Measurements from ENCODE around the gene ABLIM2. TPM values are rescaled to one million over a fixed set of nuclear protein-coding genes. Genes with fewer than 3 reads are reported as not detected.

ABLIM2 gene
- total RNA-seq, 2 donors from 2014 or later: 6.0 to 20.8 TPM

DNA sequence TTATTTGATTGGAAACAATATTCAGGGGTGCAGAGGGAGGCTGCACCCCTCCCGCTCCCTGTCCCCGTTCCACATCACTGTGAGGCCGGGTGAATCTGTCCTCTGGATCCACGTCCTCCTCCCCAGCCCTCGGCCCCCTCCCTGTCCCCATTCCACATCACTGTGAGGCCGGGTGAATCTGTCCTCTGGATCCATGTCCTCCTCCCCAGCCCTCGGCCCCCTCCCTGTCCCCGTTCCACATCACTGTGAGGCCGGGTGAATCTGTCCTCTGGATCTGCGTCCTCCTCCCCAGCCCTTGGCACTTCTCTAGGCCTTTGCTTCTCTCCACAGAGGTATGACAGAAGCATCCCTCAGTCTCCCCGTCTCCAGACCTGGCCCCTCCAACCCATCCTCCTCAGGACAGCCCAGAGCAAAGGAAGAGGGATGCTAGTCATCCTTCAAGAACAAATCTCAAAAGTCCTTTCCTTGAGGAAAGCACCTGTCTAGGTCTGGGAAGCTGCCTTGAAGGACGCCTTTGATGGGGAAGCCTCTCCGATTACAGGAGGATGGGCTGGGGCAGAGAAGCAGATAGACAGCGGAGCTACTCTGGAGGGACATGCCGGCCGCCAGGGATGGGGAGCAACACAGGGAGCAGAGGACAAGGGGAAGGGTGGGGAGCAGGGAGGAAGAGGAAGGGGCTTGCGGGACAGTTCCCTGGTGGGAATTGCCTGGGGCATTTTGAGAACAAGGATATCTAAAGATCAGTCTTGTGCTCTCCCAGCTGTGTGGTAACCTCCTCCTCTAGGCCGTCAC lies 208.1 kb downstream of the ABLIM2 start:
- intact Hi-C loops (cut with DNase I): no loop called here
- DNase-seq (no peak), ATAC-seq (no peak)
- TF ChIP-seq CTCF (IDR thresholded peaks at IDR 0.05) (no peak), POLR2A (IDR thresholded peaks at IDR 0.05) (no peak)
- Histone ChIP-seq H3K36me3 (replicated peaks in 1 of 2; ENCODE audit: insufficient read depth in 1 of 2, low read depth in 2 of 2) (no peaks in the 10 kb centered on the region), H3K4me3 (no peak overlapping the region), H3K27ac (no peak overlapping the region), H3K4me1 (peaks cover 15% of the 10 kb centered on the region), H3K9me3 (no peaks in the 10 kb centered on the region), H3K27me3 (no peaks in the 10 kb centered on the region)
- WGBS, 2 donors: 82 to 88% methylated on average over 18 of the region's 18 CpGs

- Histone ChIP-seq H3K36me3 (replicated peaks in 1 of 2; ENCODE audit: insufficient read depth in 1 of 2, low read depth in 2 of 2) (no peaks in the 10 kb centered on the region), H3K9me3 (no peaks in the 10 kb centered on the region), H3K4me1 (peaks cover 23% of the 10 kb centered on the region), H3K27me3 (no peaks in the 10 kb centered on the region), H3K4me3 (no peak overlapping the region), H3K27ac (no peak overlapping the region)
- 47 to 56% methylated on average over 4 of the region's 4 CpGs for WGBS, 2 donors
- ATAC-seq (no peak), DNase-seq (no peak)
- intact Hi-C loops (cut with DNase I): no loop called here
- no peak for TF ChIP-seq CTCF (IDR thresholded peaks at IDR 0.05)
- no peak for TF ChIP-seq POLR2A (IDR thresholded peaks at IDR 0.05)
Observed at GRCh38 chr4:7949759-7950158, 208.9 kb downstream of the ABLIM2 start.

GRCh38 chr4:7947927-7948326 lies 210.7 kb downstream of the ABLIM2 start:
- ATAC-seq: no peak
- intact Hi-C loops (cut with DNase I): no loop called here

DNA sequence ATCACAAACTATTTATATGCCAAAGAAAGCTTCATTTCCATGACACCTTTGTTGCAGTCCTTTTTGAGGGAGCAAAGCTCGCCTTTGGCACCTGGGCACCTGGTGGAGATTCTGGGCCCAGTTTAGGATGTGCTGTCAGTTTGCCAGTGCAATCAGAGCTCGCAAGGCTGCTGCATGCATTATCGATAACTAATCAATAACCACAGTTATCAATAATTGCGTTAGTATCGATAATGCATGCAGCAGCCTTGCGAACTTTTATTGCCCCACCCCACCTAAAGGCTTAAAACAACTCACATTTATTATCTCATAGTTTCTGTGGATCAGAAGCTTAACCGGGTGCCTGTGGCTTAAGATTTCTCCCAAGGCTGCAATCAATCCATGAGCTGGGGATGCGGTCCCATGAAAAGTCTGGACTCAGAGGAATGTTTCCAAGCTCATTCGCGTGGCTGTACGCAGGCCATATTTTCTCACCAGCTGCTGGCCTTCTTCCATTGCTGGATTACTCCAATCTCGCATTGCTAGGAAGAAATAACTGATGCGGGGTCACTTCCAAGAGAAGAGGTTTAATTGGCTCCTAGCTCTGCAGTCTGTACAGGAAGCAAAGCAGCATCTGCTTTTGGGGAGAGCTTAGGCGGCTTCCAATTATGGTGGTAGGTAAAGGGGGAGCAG lies 212.8 kb downstream of the ABLIM2 start:
- WGBS, 2 donors: 42 to 43% methylated on average over 14 of the region's 14 CpGs
- peak in 1 of 4 donors; percentile 30 for DNase-seq

More at GRCh38 chr4:7947927-7948326, 210.7 kb downstream of the ABLIM2 start:
- no peaks in the 10 kb centered on the region for H3K36me3 ChIP-seq (replicated peaks in 1 of 2; ENCODE audit: insufficient read depth in 1 of 2, low read depth in 2 of 2)
- DNase-seq: no peak
- no peaks in the 10 kb centered on the region for H3K9me3 ChIP-seq
- no peak overlapping the region for H3K4me3 ChIP-seq
- TF ChIP-seq POLR2A (IDR thresholded peaks at IDR 0.05): no peak
- no peak for TF ChIP-seq CTCF (IDR thresholded peaks at IDR 0.05)
- no peak overlapping the region for H3K27ac ChIP-seq
- H3K4me1 ChIP-seq: peaks cover 27% of the 10 kb centered on the region
- no peaks in the 10 kb centered on the region for H3K27me3 ChIP-seq
- 55 to 67% methylated on average over 4 of the region's 4 CpGs for WGBS, 2 donors

More for the DNA sequence above, 212.8 kb downstream of the ABLIM2 start:
- ATAC-seq: no peak
- Histone ChIP-seq H3K4me1 (peaks cover 30% of the 10 kb centered on the region), H3K4me3 (no peak overlapping the region), H3K27me3 (no peaks in the 10 kb centered on the region), H3K27ac (no peak overlapping the region), H3K9me3 (no peaks in the 10 kb centered on the region), H3K36me3 (replicated peaks in 1 of 2; ENCODE audit: insufficient read depth in 1 of 2, low read depth in 2 of 2) (no peaks in the 10 kb centered on the region)
- no peak for TF ChIP-seq POLR2A (IDR thresholded peaks at IDR 0.05)
- TF ChIP-seq CTCF (IDR thresholded peaks at IDR 0.05): no peak
- intact Hi-C loops (cut with DNase I): no loop called here

All from body of pancreas (tissue), 4 donors.